HepG2 (cell line): ENCODE measurements around the gene PLA2G4C. TPM values are rescaled to one million over a fixed set of nuclear protein-coding genes. Genes with fewer than 3 reads are reported as not detected.
"Not testable (repeated sequence)": the region's sequence is repeated elsewhere in the genome, so short reads cannot be mapped to it uniquely, and the experiment has no call there.

Experiments used
- ATAC-seq: fragments of 200-7000 bp; cut with Tn5 transposase; 3 replicates; pipeline ENCODE4 v1.9.1; 2020; ENCODE audit warnings: mild to moderate bottlenecking, moderate library complexity
- BruUV-seq: library from RNA; stranded (reverse); fragments of 400-500 nt; replicated peaks from 2 replicates; lab custom pipeline; 2021; lab: Mats Ljungman, UMichigan
- CTCF ChIA-PET: fragments of 300-600 bp; formaldehyde crosslinking; extraction: SDS; loops from one replicate; lab custom pipeline; 2021; ENCODE audit warnings: low total read pairs, inconsistent platforms, low intra/inter-chr PET ratio; lab: Yijun Ruan, JAX
- POLR2A ChIA-PET: fragments of 350-600 bp; sonication (Branson Sonifier 250); formaldehyde crosslinking; loops from one replicate; lab custom pipeline; 2020; ENCODE audit warnings: antibody characterized with exemption, inconsistent platforms; lab: Yijun Ruan, JAX
- DNase-seq: peaks from one replicate; pipeline ENCODE4 v3.0.0-alpha.2; 2015; ENCODE audit warnings: low spot score
- FAIRE-seq: peaks from 3 replicates; lab custom pipeline; 2011; peaks lifted over from hg19 to GRCh38; lab: Jason Lieb, UNC
- H2AFZ ChIP-seq: one replicate; pipeline ENCODE4 v1.6.1; 2011; ENCODE audit warnings: low read length, inconsistent platforms
- H3K27ac ChIP-seq: fragments of 300-600 bp; 3 replicates; pipeline ENCODE4 v1.8.0; 2011; ENCODE audit warnings: mixed run types, mild to moderate bottlenecking, mixed read lengths, low read length, inconsistent platforms; ENCODE audit not compliant: insufficient read depth; ENCODE audit errors: extremely low read length
- H3K27me3 ChIP-seq, 2 experiments: fragments of 200-600 bp in 1 of 2; 2 replicates in 1 of 2; 3 replicates in 1 of 2; pipeline versions ENCODE4 v1.6.0 to v1.8.0; 2011; ENCODE audit warnings: low read length in 2 of 2, mild to moderate bottlenecking in 2 of 2, moderate library complexity in 2 of 2, inconsistent platforms in 1 of 2; ENCODE audit not compliant: insufficient read depth in 2 of 2, control insufficient read depth in 1 of 2
- H3K36me3 ChIP-seq, 2 experiments: fragments of 200-600 bp in 1 of 2; replicated peaks in 1 of 2; 2 replicates in 1 of 2; 3 replicates in 1 of 2; pipeline versions ENCODE4 v1.5.1 to v1.8.0; 2011; ENCODE audit warnings: low read length in 2 of 2, inconsistent platforms in 1 of 2; ENCODE audit not compliant: insufficient read depth in 2 of 2, control insufficient read depth in 1 of 2
- H3K4me1 ChIP-seq: 2 replicates; pipeline ENCODE4 v1.5.1; 2012; ENCODE audit warnings: low read length, inconsistent platforms; ENCODE audit not compliant: insufficient read depth
- H3K4me2 ChIP-seq: 2 replicates; pipeline ENCODE4 v1.6.0; 2011; ENCODE audit warnings: low read depth, low read length, inconsistent platforms
- H3K4me3 ChIP-seq, 3 experiments: fragments of 200-600 bp in 1 of 3; sonication (generic), shearing (Covaris generic) in 1 of 3; replicated peaks in 1 of 3; 2 replicates each; pipeline ENCODE4 v1.5.1; 2011 to 2016; ENCODE audit warnings: low read length in 3 of 3, inconsistent platforms in 2 of 3, low read depth in 2 of 3, mild to moderate bottlenecking in 2 of 3, control low read depth in 1 of 3, mixed read lengths in 1 of 3; ENCODE audit not compliant: insufficient read depth in 1 of 3
- H3K79me2 ChIP-seq: one replicate; pipeline ENCODE4 v1.6.1; 2011; ENCODE audit warnings: low read length, inconsistent platforms; ENCODE audit not compliant: insufficient read depth
- H3K9ac ChIP-seq: 2 replicates; pipeline ENCODE4 v1.6.0; 2011; ENCODE audit warnings: mild to moderate bottlenecking, low read depth, low read length, inconsistent platforms; ENCODE audit not compliant: insufficient read depth
- H3K9me3 ChIP-seq: 2 replicates; pipeline ENCODE4 v1.5.1; 2012; ENCODE audit warnings: mild to moderate bottlenecking, low read length
- H4K20me1 ChIP-seq: 2 replicates; pipeline ENCODE4 v1.6.0; 2011; ENCODE audit warnings: inconsistent platforms, mild to moderate bottlenecking, low read length, moderate library complexity; ENCODE audit not compliant: insufficient read depth
- AKNA ChIP-seq: sonication (generic); formaldehyde crosslinking; IDR thresholded peaks from 2 replicates; pipeline ENCODE4 v1.4.0; 2020; ENCODE audit warnings: missing genetic modification reagents, borderline replicate concordance
- NR2F6 ChIP-seq, 2 experiments: IDR thresholded peaks; 2 replicates each; pipeline ENCODE4 v1.6.1; 2016; ENCODE audit warnings: antibody characterized with exemption in 1 of 2, mild to moderate bottlenecking in 1 of 2
- YY1 ChIP-seq: IDR thresholded peaks from 2 replicates; pipeline ENCODE4 v1.6.1; 2011; ENCODE audit warnings: low read length, low read depth, moderate library complexity, mild to moderate bottlenecking; ENCODE audit not compliant: insufficient read depth, insufficient replicate concordance
- ZNF501 ChIP-seq: sonication (generic); formaldehyde crosslinking; IDR thresholded peaks from 2 replicates; pipeline ENCODE4 v1.5.1; 2020; ENCODE audit warnings: mild to moderate bottlenecking, moderate library complexity, missing genetic modification reagents
- WGBS: methylation state at CpG from one replicate; pipeline ENCODE4 v1.1.6; 2017; ENCODE audit warnings: low lambda C conversion rate; 5-methylcytosine and 5-hydroxymethylcytosine counted together
- in situ Hi-C: cut with HindIII; loops from 2 replicates; pipeline ENCODE4 v1.10.0; 2017; ENCODE audit warnings: low pct_unique_long_range_greater_than_20kb; ENCODE audit not compliant: extremely low pct_ligation_motif_present
- intact Hi-C: fragments of 100-400 bp; cut with micrococcal nuclease; formaldehyde crosslinking; loops from one replicate; pipeline ENCODE4 v1.10.0; 2022; ENCODE audit not compliant: unreplicated experiment
- polyA plus RNA-seq, 8 experiments: library from polyadenylated mRNA; depleted of rRNA in 3 of 8; stranded (reverse) in 7 of 8; unstranded in 1 of 8; fragments of >200 nt; fragmentation: Illumina TruSeq in 4 of 8; extraction: Trizol in 4 of 8; gene quantifications; 2 replicates each; pipeline versions ENCODE4 v1.2.1 to v1.2.3, GENCODE V29; 2011 to 2016; ENCODE audit warnings: low read depth in 4 of 8, missing spikeins in 1 of 8, mixed read lengths in 1 of 8; ENCODE audit not compliant: insufficient read depth in 1 of 8
- total RNA-seq, 5 experiments: library from RNA; depleted of rRNA; stranded (reverse); fragments of >200 nt; fragmentation: Illumina TruSeq; extraction: Trizol; gene quantifications; 2 replicates each; pipeline ENCODE4 v1.2.3, GENCODE V29; 2016; ENCODE audit warnings: low read depth in 1 of 5

The PLA2G4C gene
- total and polyA plus RNA-seq, 2 of the 13 experiments (the other 11 are each of a cell fraction or from before 2014, with no cell fraction given), result 1.6 to 1.7 TPM

GRCh38 chr19:48094129-48094854 is 16.3 kb downstream of the PLA2G4C start (continued):
- TF ChIP-seq AKNA (CRISPR knock-in tag) (no peak), ZNF501 (CRISPR knock-in tag) (no peak), NR2F6 (IDR thresholded peaks at IDR 0.05) (no peak), NR2F6 (CRISPR knock-in tag; IDR thresholded peaks at IDR 0.05) (no peak), YY1 (no peak)

GRCh38 chr19:48091111-48091718 is 19.4 kb downstream of the PLA2G4C start:
- BruUV-seq, H3K36me3 ChIP-seq, H3K9ac ChIP-seq, DNase-seq, H3K27me3 ChIP-seq, in situ Hi-C loops, H3K9me3 ChIP-seq, POLR2A ChIA-PET, H2AFZ ChIP-seq, ATAC-seq, H4K20me1 ChIP-seq, H3K27ac ChIP-seq, CTCF ChIA-PET, H3K4me3 ChIP-seq, FAIRE-seq, H3K79me2 ChIP-seq, H3K4me2 ChIP-seq, H3K4me1 ChIP-seq, intact Hi-C loops: not testable (repeated sequence)
- WGBS, result 24% methylated on average over 12 of the region's 13 CpGs
